Peyer's patch (tissue), 4 donors: ENCODE results near the gene TMEM117. TPM values are rescaled to one million over a fixed set of nuclear protein-coding genes. Genes with fewer than 3 reads are reported as not detected.

Experiments used
- DNase-seq, 3 donors: peaks; one replicate each; pipeline ENCODE4 v3.0.0-alpha.2; 2017 to 2019
- H3K27ac ChIP-seq, 4 donors: fragments of 200-600 bp; sonication (generic); one replicate each; pipeline ENCODE4 v1.5.1; 2016 to 2019
- H3K27me3 ChIP-seq, 2 donors: fragments of 200-600 bp; sonication (generic); one replicate each; pipeline ENCODE4 v1.5.1; 2019
- H3K36me3 ChIP-seq, 3 donors: fragments of 200-600 bp; sonication (generic); one replicate each; pipeline ENCODE4 v1.5.1; 2016 to 2019
- H3K4me1 ChIP-seq, 4 donors: fragments of 200-600 bp; sonication (generic); one replicate each; pipeline ENCODE4 v1.5.1; 2016 to 2019
- H3K4me3 ChIP-seq, 4 donors: fragments of 200-600 bp; sonication (generic); 1 replicate in 3 of 4; 2 replicates in 1 of 4; pipeline ENCODE4 v1.5.1; 2016 to 2019; ENCODE audit warnings: mild to moderate bottlenecking in 1 of 4
- H3K9me3 ChIP-seq, 4 donors: fragments of 200-600 bp; sonication (generic); one replicate each; pipeline ENCODE4 v1.5.1; 2016 to 2019; ENCODE audit warnings: mild to moderate bottlenecking in 1 of 4
- POLR2A ChIP-seq, 2 donors: fragments of 450-650 bp; IDR thresholded peaks; one replicate each; pipeline ENCODE4 v1.5.1; 2017; ENCODE audit warnings: antibody characterized with exemption in 2 of 2, mild to moderate bottlenecking in 2 of 2, moderate library complexity in 2 of 2
- total RNA-seq, 4 donors: library from RNA; depleted of rRNA; stranded (reverse); fragments of >200 nt; gene quantifications; one replicate each; pipeline ENCODE4 v1.1.0, GENCODE V29; 2016
- TF ChIP-seq, protein P1 (sequence below), 6 experiments: fragments of 450-650 bp in 4 of 6; fragments of 200-600 bp in 2 of 6; sonication (generic) in 1 of 6; IDR thresholded peaks; one replicate each; pipeline ENCODE4 v1.5.1; 2017 to 2019; ENCODE audit warnings: antibody characterized with exemption in 6 of 6, mild to moderate bottlenecking in 3 of 6, moderate library complexity in 1 of 6

TMEM117 gene
- total RNA-seq, 4 donors from 2014 or later: 10.7 to 60.1 (median 51.9) TPM

- no peaks in the 10 kb centered on the region for H3K27me3 ChIP-seq
- H3K9me3 ChIP-seq: peaks cover 0 to 5% (median 0%) of the 10 kb centered on the region in 4 donors
- no peak overlapping the region for H3K4me3 ChIP-seq
- no peak for TF ChIP-seq POLR2A (IDR thresholded peaks at IDR 0.05)
- TF ChIP-seq, protein P1, sequence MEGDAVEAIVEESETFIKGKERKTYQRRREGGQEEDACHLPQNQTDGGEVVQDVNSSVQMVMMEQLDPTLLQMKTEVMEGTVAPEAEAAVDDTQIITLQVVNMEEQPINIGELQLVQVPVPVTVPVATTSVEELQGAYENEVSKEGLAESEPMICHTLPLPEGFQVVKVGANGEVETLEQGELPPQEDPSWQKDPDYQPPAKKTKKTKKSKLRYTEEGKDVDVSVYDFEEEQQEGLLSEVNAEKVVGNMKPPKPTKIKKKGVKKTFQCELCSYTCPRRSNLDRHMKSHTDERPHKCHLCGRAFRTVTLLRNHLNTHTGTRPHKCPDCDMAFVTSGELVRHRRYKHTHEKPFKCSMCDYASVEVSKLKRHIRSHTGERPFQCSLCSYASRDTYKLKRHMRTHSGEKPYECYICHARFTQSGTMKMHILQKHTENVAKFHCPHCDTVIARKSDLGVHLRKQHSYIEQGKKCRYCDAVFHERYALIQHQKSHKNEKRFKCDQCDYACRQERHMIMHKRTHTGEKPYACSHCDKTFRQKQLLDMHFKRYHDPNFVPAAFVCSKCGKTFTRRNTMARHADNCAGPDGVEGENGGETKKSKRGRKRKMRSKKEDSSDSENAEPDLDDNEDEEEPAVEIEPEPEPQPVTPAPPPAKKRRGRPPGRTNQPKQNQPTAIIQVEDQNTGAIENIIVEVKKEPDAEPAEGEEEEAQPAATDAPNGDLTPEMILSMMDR (IDR thresholded peaks at IDR 0.05): no peak
- no peak overlapping the region for H3K27ac ChIP-seq
- peaks cover 0 to 6% (median 0%) of the 10 kb centered on the region in 4 donors for H3K4me1 ChIP-seq
- no peaks in the 10 kb centered on the region for H3K36me3 ChIP-seq
- DNase-seq: no peak
These were observed 458.8 kb downstream of the TMEM117 start for GRCh38 chr12:44294649-44295048.

- H3K27ac ChIP-seq: peak overlapping the region in 3 of 4 donors; percentile 47 to 83 (median 80)
- H3K4me1 ChIP-seq: peaks cover 0 to 6% (median 0%) of the 10 kb centered on the region in 4 donors
- no peaks in the 10 kb centered on the region for H3K36me3 ChIP-seq
- DNase-seq: no peak
- TF ChIP-seq, protein P1 (IDR thresholded peaks at IDR 0.05): no peak
- no peak for TF ChIP-seq POLR2A (IDR thresholded peaks at IDR 0.05)
- peaks cover 0 to 5% (median 0%) of the 10 kb centered on the region in 4 donors for H3K9me3 ChIP-seq
- no peak overlapping the region for H3K4me3 ChIP-seq
- no peaks in the 10 kb centered on the region for H3K27me3 ChIP-seq
These were observed 460.2 kb downstream of the TMEM117 start for GRCh38 chr12:44295958-44296623.

DNA sequence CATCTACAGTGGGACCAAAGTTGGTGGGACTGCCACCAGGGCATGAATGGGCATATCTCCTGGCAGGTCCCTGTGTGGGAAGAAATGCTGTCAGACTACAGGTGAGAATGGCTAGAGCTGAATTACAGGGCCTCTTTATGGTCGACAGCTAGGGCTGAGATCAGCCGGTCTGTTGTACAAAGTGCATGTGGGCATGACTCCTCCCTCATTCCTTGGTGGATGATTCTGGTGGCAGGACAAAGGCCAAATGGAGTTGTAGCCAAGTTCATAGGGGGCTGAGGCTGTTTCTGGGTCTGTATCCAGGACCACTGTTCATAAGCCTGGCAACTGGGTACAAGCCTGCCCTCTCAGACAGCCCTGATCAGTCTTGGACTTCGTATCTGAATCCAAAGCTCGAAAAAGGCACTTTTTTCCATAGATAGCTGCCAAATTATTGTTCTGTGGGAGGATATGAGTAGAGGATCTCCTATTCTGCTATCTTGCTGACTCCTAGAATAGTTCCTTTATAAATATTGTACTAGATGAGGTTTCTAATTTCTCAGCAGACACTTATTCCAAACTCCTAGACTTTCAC, 460.8 kb downstream of the TMEM117 start:
- Histone ChIP-seq H3K36me3 (no peaks in the 10 kb centered on the region), H3K27me3 (no peaks in the 10 kb centered on the region), H3K4me3 (no peak overlapping the region), H3K9me3 (peaks cover 0 to 5% (median 0%) of the 10 kb centered on the region in 4 donors), H3K4me1 (peaks cover 0 to 6% (median 0%) of the 10 kb centered on the region in 4 donors), H3K27ac (peak overlapping the region in 3 of 4 donors; percentile 47 to 83 (median 80))
- DNase-seq: peak in 2 of 3 donors; percentile 63 to 80
- TF ChIP-seq POLR2A (IDR thresholded peaks at IDR 0.05): no peak
- TF ChIP-seq, protein P1 (IDR thresholded peaks at IDR 0.05): peak in 3 of 6 experiments; percentile 24 to 33 (median 27)

DNA sequence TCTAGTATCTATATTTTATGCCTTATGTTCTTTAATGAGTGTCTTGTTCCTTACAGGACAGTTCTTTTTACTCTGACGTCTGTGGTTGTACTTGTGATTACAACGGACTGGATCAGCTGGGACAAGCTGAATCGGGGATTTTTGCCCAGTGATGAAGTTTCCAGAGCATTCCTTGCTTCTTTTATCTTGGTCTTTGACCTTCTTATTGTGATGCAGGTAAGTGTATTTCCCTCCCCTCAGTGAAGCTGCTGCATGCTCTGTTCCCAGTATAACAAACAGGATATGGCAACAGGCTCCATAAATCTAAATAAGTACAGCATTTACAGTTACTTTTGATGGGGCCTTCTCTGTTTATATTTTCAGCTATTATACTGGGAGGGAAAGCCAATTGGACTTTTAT, 463.6 kb downstream of the TMEM117 start:
- Histone ChIP-seq H3K36me3 (no peaks in the 10 kb centered on the region), H3K27ac (no peak overlapping the region), H3K4me3 (no peak overlapping the region), H3K4me1 (peaks cover 0 to 6% (median 0%) of the 10 kb centered on the region in 4 donors), H3K27me3 (no peaks in the 10 kb centered on the region), H3K9me3 (peaks cover 0 to 5% (median 0%) of the 10 kb centered on the region in 4 donors)
- DNase-seq: no peak
- TF ChIP-seq, protein P1 (IDR thresholded peaks at IDR 0.05): no peak
- TF ChIP-seq POLR2A (IDR thresholded peaks at IDR 0.05): no peak

GRCh38 chr12:44307506-44308168, 471.8 kb downstream of the TMEM117 start:
- TF ChIP-seq, protein P1 (IDR thresholded peaks at IDR 0.05): no peak
- no peak for TF ChIP-seq POLR2A (IDR thresholded peaks at IDR 0.05)
- Histone ChIP-seq H3K4me3 (no peak overlapping the region), H3K9me3 (no peaks in the 10 kb centered on the region), H3K27ac (no peak overlapping the region), H3K4me1 (no peaks in the 10 kb centered on the region), H3K27me3 (no peaks in the 10 kb centered on the region), H3K36me3 (no peaks in the 10 kb centered on the region)
- no peak for DNase-seq
